Measurements from ENCODE around the gene KLHL1. TPM values are rescaled to one million over a fixed set of nuclear protein-coding genes. Genes with fewer than 3 reads are reported as not detected.

Gene KLHL1
- total RNA-seq, 1 donor from 2014 or later: not detected

GRCh38 chr13:69980799-69981198 is 127.5 kb downstream of the KLHL1 start:
- no peak for DNase-seq (ENCODE audit: extremely low spot score in 2 of 2)
- intact Hi-C loops (cut with DNase I): no loop called here

GRCh38 chr13:69975496-69975895 is 132.8 kb downstream of the KLHL1 start:
- H3K27me3 ChIP-seq: no peaks in the 10 kb centered on the region
- no peak for TF ChIP-seq POLR2A (IDR thresholded peaks at IDR 0.05)
- no peak for TF ChIP-seq POLR2AphosphoS5 (IDR thresholded peaks at IDR 0.05; ENCODE audit: insufficient read depth in 1 of 2, low read depth in 1 of 2)
- no peak for TF ChIP-seq CTCF (IDR thresholded peaks at IDR 0.05)
- H3K4me1 ChIP-seq: no peaks in the 10 kb centered on the region
- H3K36me3 ChIP-seq: no peaks in the 10 kb centered on the region
- H3K4me3 ChIP-seq: no peak overlapping the region
- H3K9me3 ChIP-seq: no peaks in the 10 kb centered on the region
- no peak overlapping the region for H3K27ac ChIP-seq
- DNase-seq (ENCODE audit: extremely low spot score in 2 of 2): no peak
- intact Hi-C loops (cut with DNase I): no loop called here

More at GRCh38 chr13:69980799-69981198, 127.5 kb downstream of the KLHL1 start:
- H3K4me1 ChIP-seq: no peaks in the 10 kb centered on the region
- H3K4me3 ChIP-seq: no peak overlapping the region
- no peaks in the 10 kb centered on the region for H3K36me3 ChIP-seq
- TF ChIP-seq POLR2AphosphoS5 (IDR thresholded peaks at IDR 0.05; ENCODE audit: insufficient read depth in 1 of 2, low read depth in 1 of 2): no peak
- TF ChIP-seq CTCF (IDR thresholded peaks at IDR 0.05): no peak
- TF ChIP-seq POLR2A (IDR thresholded peaks at IDR 0.05): no peak
- no peak overlapping the region for H3K27ac ChIP-seq
- H3K9me3 ChIP-seq: no peaks in the 10 kb centered on the region
- H3K27me3 ChIP-seq: no peaks in the 10 kb centered on the region

- Histone ChIP-seq H3K27ac (no peak overlapping the region), H3K36me3 (no peaks in the 10 kb centered on the region), H3K4me3 (no peak overlapping the region), H3K4me1 (no peaks in the 10 kb centered on the region), H3K27me3 (no peaks in the 10 kb centered on the region), H3K9me3 (no peaks in the 10 kb centered on the region)
- no peak for TF ChIP-seq CTCF (IDR thresholded peaks at IDR 0.05)
- TF ChIP-seq POLR2AphosphoS5 (IDR thresholded peaks at IDR 0.05; ENCODE audit: insufficient read depth in 1 of 2, low read depth in 1 of 2): no peak
- no peak for TF ChIP-seq POLR2A (IDR thresholded peaks at IDR 0.05)
- no peak for DNase-seq (ENCODE audit: extremely low spot score in 2 of 2)
- intact Hi-C loops (cut with DNase I): no loop called here
Observed at GRCh38 chr13:69970520-69970919, 137.7 kb downstream of the KLHL1 start.

GRCh38 chr13:69959046-69959445 is 149.2 kb downstream of the KLHL1 start:
- no peak for DNase-seq (ENCODE audit: extremely low spot score in 2 of 2)
- intact Hi-C loops (cut with DNase I): no loop called here
- TF ChIP-seq CTCF (IDR thresholded peaks at IDR 0.05) (no peak), POLR2A (IDR thresholded peaks at IDR 0.05) (no peak), POLR2AphosphoS5 (IDR thresholded peaks at IDR 0.05; ENCODE audit: insufficient read depth in 1 of 2, low read depth in 1 of 2) (no peak)
- no peaks in the 10 kb centered on the region for H3K36me3 ChIP-seq
- no peak overlapping the region for H3K4me3 ChIP-seq
- H3K27me3 ChIP-seq: no peaks in the 10 kb centered on the region
- no peak overlapping the region for H3K27ac ChIP-seq
- no peaks in the 10 kb centered on the region for H3K4me1 ChIP-seq
- no peaks in the 10 kb centered on the region for H3K9me3 ChIP-seq

GRCh38 chr13:69956839-69957238 is 151.4 kb downstream of the KLHL1 start:
- Histone ChIP-seq H3K4me1 (no peaks in the 10 kb centered on the region), H3K36me3 (no peaks in the 10 kb centered on the region), H3K4me3 (no peak overlapping the region), H3K27ac (no peak overlapping the region), H3K27me3 (no peaks in the 10 kb centered on the region), H3K9me3 (no peaks in the 10 kb centered on the region)
- no peak for DNase-seq (ENCODE audit: extremely low spot score in 2 of 2)
- intact Hi-C loops (cut with DNase I): no loop called here
- TF ChIP-seq POLR2AphosphoS5 (IDR thresholded peaks at IDR 0.05; ENCODE audit: insufficient read depth in 1 of 2, low read depth in 1 of 2): no peak
- no peak for TF ChIP-seq CTCF (IDR thresholded peaks at IDR 0.05)
- TF ChIP-seq POLR2A (IDR thresholded peaks at IDR 0.05): no peak

Measured in vagina (tissue), 2 donors.